ENCODE results near the gene CDH23. TPM values are rescaled to one million over a fixed set of nuclear protein-coding genes. Genes with fewer than 3 reads are reported as not detected.

The CDH23 gene
- total RNA-seq, 1 experiment from 2014 or later = 2.9 TPM

- Mint-ChIP-seq H3K4me3 (no peak overlapping the region), H3K9me3 (no peaks in the 10 kb centered on the region), H3K4me1 (peaks cover 27% of the 10 kb centered on the region), H3K27me3 (ENCODE audit: low read depth) (no peaks in the 10 kb centered on the region; the same call in 1 of the 2 replicates), H3K27ac (no peak overlapping the region), H3K36me3 (no peaks in the 10 kb centered on the region)
- POLR2A ChIA-PET = interaction anchor here (0.6 kb wide), 1 partner anchor 292 kb away, joined by 8 read pairs; no protein-coding TSS in a partner anchor
- no peak for DNase-seq (ENCODE audit: low spot score)
- CTCF ChIA-PET = interaction anchor here (0.6 to 1.4 kb wide), 8 partner anchors 15 to 254 kb away, joined by 3 to 5 read pairs (median 3); partner anchors contain the start of gene SLC29A3
- no peak for ATAC-seq
- TF ChIP-seq, protein P1, sequence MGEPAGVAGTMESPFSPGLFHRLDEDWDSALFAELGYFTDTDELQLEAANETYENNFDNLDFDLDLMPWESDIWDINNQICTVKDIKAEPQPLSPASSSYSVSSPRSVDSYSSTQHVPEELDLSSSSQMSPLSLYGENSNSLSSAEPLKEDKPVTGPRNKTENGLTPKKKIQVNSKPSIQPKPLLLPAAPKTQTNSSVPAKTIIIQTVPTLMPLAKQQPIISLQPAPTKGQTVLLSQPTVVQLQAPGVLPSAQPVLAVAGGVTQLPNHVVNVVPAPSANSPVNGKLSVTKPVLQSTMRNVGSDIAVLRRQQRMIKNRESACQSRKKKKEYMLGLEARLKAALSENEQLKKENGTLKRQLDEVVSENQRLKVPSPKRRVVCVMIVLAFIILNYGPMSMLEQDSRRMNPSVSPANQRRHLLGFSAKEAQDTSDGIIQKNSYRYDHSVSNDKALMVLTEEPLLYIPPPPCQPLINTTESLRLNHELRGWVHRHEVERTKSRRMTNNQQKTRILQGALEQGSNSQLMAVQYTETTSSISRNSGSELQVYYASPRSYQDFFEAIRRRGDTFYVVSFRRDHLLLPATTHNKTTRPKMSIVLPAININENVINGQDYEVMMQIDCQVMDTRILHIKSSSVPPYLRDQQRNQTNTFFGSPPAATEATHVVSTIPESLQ (CRISPR knock-in tag; IDR thresholded peaks at IDR 0.05) = no peak
- no peak for TF ChIP-seq RORB (CRISPR knock-in tag; IDR thresholded peaks at IDR 0.05)
- TF ChIP-seq, protein P2, sequence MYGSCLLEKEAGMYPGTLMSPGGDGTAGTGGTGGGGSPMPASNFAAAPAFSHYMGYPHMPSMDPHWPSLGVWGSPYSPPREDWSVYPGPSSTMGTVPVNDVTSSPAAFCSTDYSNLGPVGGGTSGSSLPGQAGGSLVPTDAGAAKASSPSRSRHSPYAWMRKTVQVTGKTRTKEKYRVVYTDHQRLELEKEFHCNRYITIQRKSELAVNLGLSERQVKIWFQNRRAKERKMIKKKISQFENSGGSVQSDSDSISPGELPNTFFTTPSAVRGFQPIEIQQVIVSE (CRISPR knock-in tag; IDR thresholded peaks at IDR 0.05; ENCODE audit: borderline replicate concordance) = no peak
- TF ChIP-seq NFATC4 (CRISPR knock-in tag; IDR thresholded peaks at IDR 0.05) = no peak
- TF ChIP-seq RELA (CRISPR knock-in tag; IDR thresholded peaks at IDR 0.05; ENCODE audit: borderline replicate concordance) = no peak
- TF ChIP-seq, protein P3, sequence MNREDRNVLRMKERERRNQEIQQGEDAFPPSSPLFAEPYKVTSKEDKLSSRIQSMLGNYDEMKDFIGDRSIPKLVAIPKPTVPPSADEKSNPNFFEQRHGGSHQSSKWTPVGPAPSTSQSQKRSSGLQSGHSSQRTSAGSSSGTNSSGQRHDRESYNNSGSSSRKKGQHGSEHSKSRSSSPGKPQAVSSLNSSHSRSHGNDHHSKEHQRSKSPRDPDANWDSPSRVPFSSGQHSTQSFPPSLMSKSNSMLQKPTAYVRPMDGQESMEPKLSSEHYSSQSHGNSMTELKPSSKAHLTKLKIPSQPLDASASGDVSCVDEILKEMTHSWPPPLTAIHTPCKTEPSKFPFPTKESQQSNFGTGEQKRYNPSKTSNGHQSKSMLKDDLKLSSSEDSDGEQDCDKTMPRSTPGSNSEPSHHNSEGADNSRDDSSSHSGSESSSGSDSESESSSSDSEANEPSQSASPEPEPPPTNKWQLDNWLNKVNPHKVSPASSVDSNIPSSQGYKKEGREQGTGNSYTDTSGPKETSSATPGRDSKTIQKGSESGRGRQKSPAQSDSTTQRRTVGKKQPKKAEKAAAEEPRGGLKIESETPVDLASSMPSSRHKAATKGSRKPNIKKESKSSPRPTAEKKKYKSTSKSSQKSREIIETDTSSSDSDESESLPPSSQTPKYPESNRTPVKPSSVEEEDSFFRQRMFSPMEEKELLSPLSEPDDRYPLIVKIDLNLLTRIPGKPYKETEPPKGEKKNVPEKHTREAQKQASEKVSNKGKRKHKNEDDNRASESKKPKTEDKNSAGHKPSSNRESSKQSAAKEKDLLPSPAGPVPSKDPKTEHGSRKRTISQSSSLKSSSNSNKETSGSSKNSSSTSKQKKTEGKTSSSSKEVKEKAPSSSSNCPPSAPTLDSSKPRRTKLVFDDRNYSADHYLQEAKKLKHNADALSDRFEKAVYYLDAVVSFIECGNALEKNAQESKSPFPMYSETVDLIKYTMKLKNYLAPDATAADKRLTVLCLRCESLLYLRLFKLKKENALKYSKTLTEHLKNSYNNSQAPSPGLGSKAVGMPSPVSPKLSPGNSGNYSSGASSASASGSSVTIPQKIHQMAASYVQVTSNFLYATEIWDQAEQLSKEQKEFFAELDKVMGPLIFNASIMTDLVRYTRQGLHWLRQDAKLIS (CRISPR knock-in tag; IDR thresholded peaks at IDR 0.05; ENCODE audit: borderline replicate concordance) = no peak
- TF ChIP-seq, protein P4, sequence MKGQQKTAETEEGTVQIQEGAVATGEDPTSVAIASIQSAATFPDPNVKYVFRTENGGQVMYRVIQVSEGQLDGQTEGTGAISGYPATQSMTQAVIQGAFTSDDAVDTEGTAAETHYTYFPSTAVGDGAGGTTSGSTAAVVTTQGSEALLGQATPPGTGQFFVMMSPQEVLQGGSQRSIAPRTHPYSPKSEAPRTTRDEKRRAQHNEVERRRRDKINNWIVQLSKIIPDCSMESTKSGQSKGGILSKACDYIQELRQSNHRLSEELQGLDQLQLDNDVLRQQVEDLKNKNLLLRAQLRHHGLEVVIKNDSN (CRISPR knock-in tag; IDR thresholded peaks at IDR 0.05) = no peak
- no peak for TF ChIP-seq PRDM15 (CRISPR knock-in tag; IDR thresholded peaks at IDR 0.05)
- no peak for TF ChIP-seq ZNF232 (CRISPR knock-in tag; IDR thresholded peaks at IDR 0.05)
- TF ChIP-seq TEAD4 (CRISPR knock-in tag; IDR thresholded peaks at IDR 0.05) = no peak
- TF ChIP-seq ZNF219 (CRISPR knock-in tag; IDR thresholded peaks at IDR 0.05; ENCODE audit: borderline replicate concordance) = no peak
- TF ChIP-seq, protein P5, sequence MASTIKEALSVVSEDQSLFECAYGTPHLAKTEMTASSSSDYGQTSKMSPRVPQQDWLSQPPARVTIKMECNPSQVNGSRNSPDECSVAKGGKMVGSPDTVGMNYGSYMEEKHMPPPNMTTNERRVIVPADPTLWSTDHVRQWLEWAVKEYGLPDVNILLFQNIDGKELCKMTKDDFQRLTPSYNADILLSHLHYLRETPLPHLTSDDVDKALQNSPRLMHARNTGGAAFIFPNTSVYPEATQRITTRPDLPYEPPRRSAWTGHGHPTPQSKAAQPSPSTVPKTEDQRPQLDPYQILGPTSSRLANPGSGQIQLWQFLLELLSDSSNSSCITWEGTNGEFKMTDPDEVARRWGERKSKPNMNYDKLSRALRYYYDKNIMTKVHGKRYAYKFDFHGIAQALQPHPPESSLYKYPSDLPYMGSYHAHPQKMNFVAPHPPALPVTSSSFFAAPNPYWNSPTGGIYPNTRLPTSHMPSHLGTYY (CRISPR knock-in tag; IDR thresholded peaks at IDR 0.05) = no peak
- TF ChIP-seq HMGXB4 (CRISPR knock-in tag; IDR thresholded peaks at IDR 0.05) = no peak
- TF ChIP-seq, protein P6, sequence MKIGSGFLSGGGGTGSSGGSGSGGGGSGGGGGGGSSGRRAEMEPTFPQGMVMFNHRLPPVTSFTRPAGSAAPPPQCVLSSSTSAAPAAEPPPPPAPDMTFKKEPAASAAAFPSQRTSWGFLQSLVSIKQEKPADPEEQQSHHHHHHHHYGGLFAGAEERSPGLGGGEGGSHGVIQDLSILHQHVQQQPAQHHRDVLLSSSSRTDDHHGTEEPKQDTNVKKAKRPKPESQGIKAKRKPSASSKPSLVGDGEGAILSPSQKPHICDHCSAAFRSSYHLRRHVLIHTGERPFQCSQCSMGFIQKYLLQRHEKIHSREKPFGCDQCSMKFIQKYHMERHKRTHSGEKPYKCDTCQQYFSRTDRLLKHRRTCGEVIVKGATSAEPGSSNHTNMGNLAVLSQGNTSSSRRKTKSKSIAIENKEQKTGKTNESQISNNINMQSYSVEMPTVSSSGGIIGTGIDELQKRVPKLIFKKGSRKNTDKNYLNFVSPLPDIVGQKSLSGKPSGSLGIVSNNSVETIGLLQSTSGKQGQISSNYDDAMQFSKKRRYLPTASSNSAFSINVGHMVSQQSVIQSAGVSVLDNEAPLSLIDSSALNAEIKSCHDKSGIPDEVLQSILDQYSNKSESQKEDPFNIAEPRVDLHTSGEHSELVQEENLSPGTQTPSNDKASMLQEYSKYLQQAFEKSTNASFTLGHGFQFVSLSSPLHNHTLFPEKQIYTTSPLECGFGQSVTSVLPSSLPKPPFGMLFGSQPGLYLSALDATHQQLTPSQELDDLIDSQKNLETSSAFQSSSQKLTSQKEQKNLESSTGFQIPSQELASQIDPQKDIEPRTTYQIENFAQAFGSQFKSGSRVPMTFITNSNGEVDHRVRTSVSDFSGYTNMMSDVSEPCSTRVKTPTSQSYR (CRISPR knock-in tag; IDR thresholded peaks at IDR 0.05) = no peak
- TF ChIP-seq GABPB1 (CRISPR knock-in tag; IDR thresholded peaks at IDR 0.05) = no peak
- no peak for TF ChIP-seq JUN (CRISPR knock-in tag; IDR thresholded peaks at IDR 0.05)
- TF ChIP-seq, protein P7, sequence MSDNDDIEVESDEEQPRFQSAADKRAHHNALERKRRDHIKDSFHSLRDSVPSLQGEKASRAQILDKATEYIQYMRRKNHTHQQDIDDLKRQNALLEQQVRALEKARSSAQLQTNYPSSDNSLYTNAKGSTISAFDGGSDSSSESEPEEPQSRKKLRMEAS (CRISPR knock-in tag; IDR thresholded peaks at IDR 0.05) = no peak
Measured at GRCh38 chr10:71573562-71574518, 177.1 kb downstream of the CDH23 start.

Measured in WTC11 (cell line).